Cardiac muscle cell (in vitro differentiated cells and primary cell): ENCODE measurements around the gene STRN. TPM values are rescaled to one million over a fixed set of nuclear protein-coding genes. Genes with fewer than 3 reads are reported as not detected.

Experiments used
- DNase-seq, 2 donors: peaks; one replicate each; pipeline versions ENCODE4 v3.0.0 to v3.0.0-alpha.2; 2010 to 2017; ENCODE audit warnings: low read depth in 1 of 2, low spot score in 1 of 2
- H3K27ac ChIP-seq: fragments of 200-600 bp; sonication (generic); 2 replicates; pipeline ENCODE4 v1.5.1; 2016
- H3K27me3 ChIP-seq: fragments of 200-600 bp; sonication (generic); 2 replicates; pipeline ENCODE4 v1.6.0; 2016; ENCODE audit warnings: control low read depth
- H3K36me3 ChIP-seq: fragments of 200-600 bp; sonication (generic); 2 replicates; pipeline ENCODE4 v1.5.1; 2016; ENCODE audit warnings: control low read depth
- H3K4me1 ChIP-seq: fragments of 200-600 bp; sonication (generic); 2 replicates; pipeline ENCODE4 v1.8.1; 2017; ENCODE audit warnings: low read depth, mild to moderate bottlenecking, mixed run types
- H3K4me3 ChIP-seq: fragments of 200-600 bp; sonication (generic); 2 replicates; pipeline ENCODE4 v1.5.1; 2016; ENCODE audit warnings: mild to moderate bottlenecking
- H3K9me3 ChIP-seq: fragments of 200-600 bp; sonication (generic); 2 replicates; pipeline ENCODE4 v1.5.1; 2017; ENCODE audit warnings: low read depth, mild to moderate bottlenecking, control low read depth
- CTCF ChIP-seq: IDR thresholded peaks from 2 replicates; pipeline ENCODE4 v1.5.1; 2012; ENCODE audit warnings: low read depth, mild to moderate bottlenecking, low read length
- polyA plus RNA-seq: library from polyadenylated mRNA; unstranded; fragments of >200 nt; fragmentation: Nextera tagmentation; extraction: Ambion mirVana; gene quantifications from 2 replicates; pipeline ENCODE4 v1.2.1, GENCODE V29; 2016
- total RNA-seq: library from RNA; depleted of rRNA; stranded (reverse); fragments of >200 nt; gene quantifications from 2 replicates; pipeline ENCODE4 v1.2.3, GENCODE V29; 2016

The STRN gene
- total and polyA plus RNA-seq, 2 experiments from 2014 or later, result 11.4 to 19.5 TPM

- H3K27ac ChIP-seq, result no peak overlapping the region
- no peak overlapping the region for H3K4me3 ChIP-seq
- H3K4me1 ChIP-seq, result no peaks in the 10 kb centered on the region
- peaks cover 46% of the 10 kb centered on the region for H3K36me3 ChIP-seq
- H3K9me3 ChIP-seq, result no peaks in the 10 kb centered on the region
- TF ChIP-seq CTCF, result no peak
- H3K27me3 ChIP-seq, result no peaks in the 10 kb centered on the region
- DNase-seq, result no peak
Observed at GRCh38 chr2:36858551-36859365, 107.6 kb downstream of the STRN start.

GRCh38 chr2:36857713-36858112 lies 108.6 kb downstream of the STRN start:
- H3K4me3 ChIP-seq, result no peak overlapping the region
- H3K9me3 ChIP-seq, result no peaks in the 10 kb centered on the region
- no peak overlapping the region for H3K27ac ChIP-seq
- H3K4me1 ChIP-seq, result no peaks in the 10 kb centered on the region
- no peak for DNase-seq
- no peak for TF ChIP-seq CTCF
- peaks cover 49% of the 10 kb centered on the region for H3K36me3 ChIP-seq
- no peaks in the 10 kb centered on the region for H3K27me3 ChIP-seq

GRCh38 chr2:36855429-36855828 lies 110.9 kb downstream of the STRN start:
- no peak for DNase-seq
- H3K4me3 ChIP-seq, result no peak overlapping the region
- no peak for TF ChIP-seq CTCF

GRCh38 chr2:36854241-36854640 lies 112.1 kb downstream of the STRN start:
- no peak overlapping the region for H3K27ac ChIP-seq
- H3K4me3 ChIP-seq, result no peak overlapping the region
- no peaks in the 10 kb centered on the region for H3K27me3 ChIP-seq
- no peak for TF ChIP-seq CTCF
- H3K4me1 ChIP-seq, result no peaks in the 10 kb centered on the region
- no peak for DNase-seq
- peaks cover 50% of the 10 kb centered on the region for H3K36me3 ChIP-seq
- H3K9me3 ChIP-seq, result no peaks in the 10 kb centered on the region

More at GRCh38 chr2:36855429-36855828, 110.9 kb downstream of the STRN start:
- Histone ChIP-seq H3K27ac (no peak overlapping the region), H3K9me3 (no peaks in the 10 kb centered on the region), H3K4me1 (no peaks in the 10 kb centered on the region), H3K27me3 (no peaks in the 10 kb centered on the region), H3K36me3 (peaks cover 48% of the 10 kb centered on the region)

GRCh38 chr2:36849265-36849664 lies 117.1 kb downstream of the STRN start:
- no peaks in the 10 kb centered on the region for H3K4me1 ChIP-seq
- H3K27ac ChIP-seq, result no peak overlapping the region
- TF ChIP-seq CTCF, result no peak
- H3K9me3 ChIP-seq, result no peaks in the 10 kb centered on the region
- H3K27me3 ChIP-seq, result no peaks in the 10 kb centered on the region
- no peak for DNase-seq
- no peak overlapping the region for H3K4me3 ChIP-seq
- peaks cover 29% of the 10 kb centered on the region for H3K36me3 ChIP-seq
